GM20431 (cell line): ENCODE measurements around the gene POLR1G.
"Not testable (repeated sequence)": the region's sequence is repeated elsewhere in the genome, so short reads cannot be mapped to it uniquely, and the experiment has no call there.

Experiments used
- in situ Hi-C: fragments of 300-500 bp; cut with MseI, MboI; formaldehyde crosslinking; loops from one replicate; pipeline ENCODE4 v1.15.0; 2020; ENCODE audit warnings: low sequenced_read_pairs; ENCODE audit not compliant: unreplicated experiment

The POLR1G gene

DNA sequence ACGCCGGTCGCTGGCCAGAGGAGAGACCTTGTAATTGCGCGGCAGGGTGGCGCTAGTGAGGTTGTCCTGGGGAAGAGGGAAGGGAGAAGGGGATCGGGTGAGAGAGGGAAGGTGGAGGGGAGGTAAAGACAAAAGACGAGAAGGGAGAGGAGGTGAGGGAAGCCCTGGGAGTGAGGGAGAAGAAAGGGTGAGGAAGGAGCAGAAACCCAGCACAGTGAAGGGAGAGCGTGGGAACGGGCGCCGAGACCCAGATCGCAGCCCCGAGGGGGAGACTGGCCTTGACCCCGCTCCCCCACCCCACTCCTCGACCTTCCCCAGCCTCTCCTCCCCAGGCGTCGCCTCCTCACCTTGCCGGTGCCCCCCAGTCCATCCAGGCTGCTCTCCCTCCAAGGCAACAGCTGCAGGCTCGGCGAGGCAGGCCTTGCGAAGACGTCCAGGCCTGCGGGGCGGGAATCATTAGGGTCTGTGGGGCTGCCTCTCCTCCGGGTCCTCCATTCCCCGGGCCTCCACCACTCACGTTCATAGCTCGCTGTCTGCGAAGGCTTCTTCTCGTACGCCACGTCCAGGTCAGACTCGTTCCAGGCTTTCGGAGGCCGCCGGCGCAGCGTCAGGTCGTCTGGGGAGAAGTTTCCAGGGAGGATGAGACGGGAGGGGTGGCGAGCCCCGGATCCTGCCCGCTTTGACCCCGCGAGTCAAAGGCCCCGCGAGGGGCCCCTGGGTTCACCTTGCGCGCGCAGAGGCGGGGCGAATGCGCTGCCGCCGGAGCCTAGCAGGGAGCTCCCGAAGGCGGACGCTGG is 10.4 kb upstream of the POLR1G start:
- in situ Hi-C loops, result no loop called here

DNA sequence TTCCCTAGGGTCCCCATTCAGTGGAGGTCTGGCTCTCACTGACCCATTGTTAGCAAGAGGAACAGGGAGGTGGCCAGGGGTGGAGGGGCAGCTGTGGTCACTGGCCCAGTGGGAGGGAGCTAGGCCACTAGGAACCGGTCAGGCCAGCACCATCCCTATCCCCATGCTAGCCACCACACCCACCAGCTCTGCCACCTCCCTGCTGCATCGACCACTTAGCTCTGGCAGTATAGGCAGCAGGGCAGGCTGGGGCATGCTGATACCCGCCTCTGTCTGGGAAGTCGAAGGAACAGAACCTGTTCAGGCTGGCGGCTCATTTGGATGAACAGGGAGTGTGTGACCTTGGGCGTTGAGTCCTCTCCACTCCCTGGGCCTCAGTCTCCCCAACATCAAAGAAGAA is 6.3 kb upstream of the POLR1G start:
- in situ Hi-C loops, result no loop called here

GRCh38 chr19:45401815-45402214 is 4.6 kb upstream of the POLR1G start:
- in situ Hi-C loops, result no loop called here

- in situ Hi-C loops, result no loop called here
Observed at GRCh38 chr19:45402298-45403061, 4.0 kb upstream of the POLR1G start.

GRCh38 chr19:45403272-45403671 is 3.2 kb upstream of the POLR1G start:
- in situ Hi-C loops, result no loop called here

GRCh38 chr19:45403781-45404556 is 2.5 kb upstream of the POLR1G start:
- in situ Hi-C loops, result no loop called here

GRCh38 chr19:45404557-45405434 is 1.6 kb upstream of the POLR1G start, which contains the start of gene PPP1R13L:
TSS of gene PPP1R13L (minus strand) at chr19:45405069. CDS start at chr19:45398318, 6,751 bp downstream.
- in situ Hi-C loops, result no loop called here

DNA sequence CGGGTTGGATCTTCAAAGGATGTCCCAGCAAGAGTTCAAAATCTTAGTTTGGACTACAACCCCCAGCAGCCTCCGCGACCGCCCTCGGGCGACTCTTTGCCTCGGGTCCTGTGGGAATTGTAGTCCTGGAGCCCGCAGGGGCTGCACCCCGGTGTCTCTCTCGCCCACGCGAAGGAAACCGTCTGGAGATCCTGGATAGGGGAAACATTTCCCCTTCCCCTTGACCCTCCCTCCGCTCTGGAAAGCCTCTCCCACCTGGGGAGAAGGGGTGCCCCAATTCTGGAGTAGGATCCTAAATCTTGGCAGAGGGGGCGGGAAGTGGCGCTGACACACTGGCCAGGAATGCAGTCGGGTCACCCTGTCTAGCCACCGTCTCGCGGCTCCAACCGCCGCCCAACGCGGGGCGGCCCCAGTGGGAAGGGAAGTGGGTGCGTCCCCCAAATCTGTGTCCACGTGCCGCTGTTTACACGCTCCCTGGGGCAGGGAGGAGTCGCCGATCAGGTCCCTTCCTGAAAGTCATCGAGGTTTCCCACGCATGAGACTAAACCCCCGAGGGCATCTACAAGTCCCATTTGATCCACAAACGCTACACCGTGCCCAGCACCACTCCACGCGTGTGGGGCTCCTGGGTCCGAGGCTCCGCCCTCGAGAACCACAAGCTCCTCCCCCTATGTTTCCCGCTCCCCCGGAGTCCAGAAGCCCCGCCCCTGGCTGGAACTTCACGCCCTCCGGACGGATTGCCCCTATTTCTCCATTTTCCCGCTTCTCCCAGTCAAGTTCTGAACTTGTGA is 814 bp upstream of the POLR1G start:
- in situ Hi-C loops, result no loop called here

DNA sequence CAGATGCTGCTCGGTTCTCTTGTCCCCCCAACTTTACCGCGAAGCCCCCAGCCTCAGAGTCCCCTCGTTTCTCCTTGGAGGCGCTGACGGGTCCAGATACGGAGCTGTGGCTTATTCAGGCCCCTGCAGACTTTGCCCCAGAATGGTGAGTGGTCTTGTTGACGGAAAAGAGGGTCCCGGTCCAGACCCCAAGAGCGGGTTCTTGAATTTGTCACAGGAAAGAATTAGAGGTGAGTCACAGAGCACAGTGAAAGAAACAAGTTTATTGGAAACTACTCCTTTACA is 589 bp downstream of the POLR1G start:
- in situ Hi-C loops, result no loop called here

DNA sequence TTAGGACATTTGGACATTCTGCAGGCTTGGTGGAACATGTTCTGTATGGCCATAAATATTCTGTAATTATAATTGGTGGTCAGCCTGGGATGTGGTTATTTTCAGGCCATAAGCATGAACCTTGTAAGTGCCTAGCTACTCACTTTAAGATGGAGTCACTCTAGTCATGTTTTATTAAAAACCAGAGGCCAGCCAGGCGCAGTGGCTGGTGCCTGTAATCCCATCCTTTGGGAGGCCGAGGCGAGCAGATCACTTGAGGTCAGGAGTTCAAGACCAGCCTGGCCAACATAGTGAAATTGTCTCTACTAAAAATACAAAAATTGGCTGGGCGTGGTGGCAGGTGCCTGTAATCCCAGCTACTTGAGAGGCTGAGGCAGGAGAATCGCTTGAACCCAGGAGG is 1.1 kb downstream of the POLR1G start:
- in situ Hi-C loops, result not testable (repeated sequence)

DNA sequence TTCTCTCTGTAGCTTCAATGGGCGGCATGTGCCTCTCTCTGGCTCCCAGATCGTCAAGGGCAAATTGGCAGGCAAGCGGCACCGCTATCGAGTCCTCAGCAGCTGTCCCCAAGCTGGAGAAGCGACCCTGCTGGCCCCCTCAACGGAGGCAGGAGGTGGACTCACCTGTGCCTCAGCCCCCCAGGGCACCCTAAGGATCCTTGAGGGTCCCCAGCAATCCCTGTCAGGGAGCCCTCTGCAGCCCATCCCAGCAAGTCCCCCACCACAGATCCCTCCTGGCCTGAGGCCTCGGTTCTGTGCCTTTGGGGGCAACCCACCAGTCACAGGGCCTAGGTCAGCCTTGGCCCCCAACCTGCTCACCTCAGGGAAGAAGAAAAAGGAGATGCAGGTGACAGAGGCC is 1.7 kb downstream of the POLR1G start:
- in situ Hi-C loops, result no loop called here

- in situ Hi-C loops, result no loop called here
Observed at GRCh38 chr19:45408830-45409556, 2.5 kb downstream of the POLR1G start.

- in situ Hi-C loops, result no loop called here
Observed at GRCh38 chr19:45409557-45409920, 3.1 kb downstream of the POLR1G start.

GRCh38 chr19:45410330-45410729 is 3.9 kb downstream of the POLR1G start:
- in situ Hi-C loops, result not testable (repeated sequence)

GRCh38 chr19:45413497-45413896 is 7.1 kb downstream of the POLR1G start:
- in situ Hi-C loops, result no loop called here

- in situ Hi-C loops, result no loop called here
Observed at GRCh38 chr19:45414468-45414867, 8.0 kb downstream of the POLR1G start.

DNA sequence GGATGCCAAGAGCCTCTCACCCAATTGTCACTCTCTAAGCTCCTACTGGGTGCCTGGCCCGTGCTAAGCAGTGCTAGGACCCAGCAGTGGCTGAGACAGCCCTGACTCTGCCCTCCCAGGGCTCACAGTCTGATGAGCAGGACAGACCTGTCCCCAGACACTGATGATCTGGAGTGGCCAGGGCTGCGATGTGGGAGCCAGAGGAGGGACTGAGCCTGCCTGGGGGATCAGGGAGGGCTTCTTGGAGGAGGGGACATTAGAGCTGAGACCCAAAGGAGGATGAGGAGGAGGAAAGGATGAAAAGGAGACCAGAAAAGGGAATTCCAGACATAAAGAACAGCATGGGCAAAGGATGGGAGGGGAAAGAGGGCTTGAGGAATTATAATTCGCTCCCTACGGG is 10.7 kb downstream of the POLR1G start:
- in situ Hi-C loops, result no loop called here

DNA sequence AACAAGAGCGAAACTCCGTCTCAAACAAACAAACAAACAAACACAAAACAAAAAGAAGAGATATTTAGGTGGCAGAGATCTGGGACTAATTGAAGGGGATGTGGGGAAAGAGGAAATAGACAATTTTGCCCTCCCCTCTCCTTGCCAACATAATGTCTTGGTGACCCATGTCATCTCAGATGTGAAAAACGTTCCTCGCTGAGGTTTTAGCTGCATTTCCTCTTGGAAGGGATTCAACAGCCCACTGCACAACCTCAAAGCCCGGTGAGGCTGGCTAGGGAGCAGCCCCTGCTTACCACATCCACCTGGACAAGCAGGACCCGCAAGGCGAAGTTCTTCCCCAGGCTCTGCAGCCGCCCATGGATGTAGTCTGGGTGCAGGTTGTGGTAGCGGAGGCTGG is 12.4 kb downstream of the POLR1G start:
- in situ Hi-C loops, result no loop called here

GRCh38 chr19:45419396-45419795 is 13.0 kb downstream of the POLR1G start:
- in situ Hi-C loops, result no loop called here
